ENCODE measurements around the gene GTF2I.
A peak's percentile ranks its signal among the peaks of the same experiment; 100 is the strongest.
"Not testable (repeated sequence)": the region's sequence is repeated elsewhere in the genome, so short reads cannot be mapped to it uniquely, and the experiment has no call there.

Gene GTF2I

DNA sequence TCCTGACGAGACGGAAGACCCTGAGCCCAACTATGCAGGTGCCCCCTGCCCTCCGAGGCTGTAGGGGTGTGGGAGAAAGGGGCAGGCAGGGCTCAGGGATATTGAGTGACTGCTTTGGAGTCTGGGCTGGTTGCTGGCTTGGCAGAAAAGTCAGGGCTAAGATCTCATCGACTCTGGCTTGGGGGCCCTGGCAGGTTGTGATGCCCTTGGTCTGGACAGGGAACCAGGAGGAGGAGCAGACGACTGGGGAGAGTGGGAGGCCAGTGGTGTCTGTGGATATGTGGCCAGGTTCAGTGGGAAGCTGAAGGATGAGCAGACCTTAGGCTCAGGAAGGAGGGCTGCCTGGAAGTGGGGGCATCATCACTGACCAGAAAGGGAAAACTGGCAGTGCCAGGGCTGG is 126.1 kb downstream of the GTF2I start:
- DNase-seq = not testable (repeated sequence)

DNA sequence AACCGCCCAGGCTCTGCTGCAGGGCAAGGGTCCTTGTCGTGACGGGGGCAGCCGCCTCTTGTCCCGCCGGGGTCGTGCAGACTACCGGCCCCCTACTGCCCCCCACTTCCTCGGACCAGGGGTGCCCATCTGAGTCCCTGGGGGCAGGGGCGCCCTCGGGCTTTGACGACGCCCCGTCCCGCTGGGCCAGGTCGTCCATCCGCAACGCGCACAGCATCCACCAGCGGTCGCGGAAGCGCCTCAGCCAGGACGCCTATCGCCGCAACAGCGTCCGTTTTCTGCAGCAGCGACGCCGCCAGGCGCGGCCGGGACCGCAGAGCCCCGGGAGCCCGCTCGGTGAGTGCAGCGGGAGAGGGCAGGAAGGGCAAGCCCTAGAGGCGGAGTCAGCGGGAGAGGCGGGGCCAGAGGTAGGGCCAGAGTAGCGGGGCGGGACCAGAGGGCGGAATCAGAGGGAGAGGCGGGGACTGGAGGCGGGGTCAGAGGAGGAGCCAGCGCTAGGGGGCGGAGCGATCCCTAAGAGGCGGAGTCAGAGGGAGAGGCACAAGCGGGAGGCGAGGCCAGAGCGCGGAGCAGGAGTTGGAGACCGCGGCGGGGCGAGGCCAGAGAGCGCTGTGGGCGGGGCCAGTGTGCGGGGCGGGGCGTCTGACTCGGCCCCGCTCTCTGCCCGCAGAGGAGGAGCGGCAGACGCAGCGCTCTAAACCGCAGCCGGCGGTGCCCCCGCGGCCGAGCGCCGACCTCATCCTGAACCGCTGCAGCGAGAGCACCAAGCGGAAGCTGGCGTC is 131.0 kb downstream of the GTF2I start:
- peak; percentile 93 to 94 for DNase-seq

DNA sequence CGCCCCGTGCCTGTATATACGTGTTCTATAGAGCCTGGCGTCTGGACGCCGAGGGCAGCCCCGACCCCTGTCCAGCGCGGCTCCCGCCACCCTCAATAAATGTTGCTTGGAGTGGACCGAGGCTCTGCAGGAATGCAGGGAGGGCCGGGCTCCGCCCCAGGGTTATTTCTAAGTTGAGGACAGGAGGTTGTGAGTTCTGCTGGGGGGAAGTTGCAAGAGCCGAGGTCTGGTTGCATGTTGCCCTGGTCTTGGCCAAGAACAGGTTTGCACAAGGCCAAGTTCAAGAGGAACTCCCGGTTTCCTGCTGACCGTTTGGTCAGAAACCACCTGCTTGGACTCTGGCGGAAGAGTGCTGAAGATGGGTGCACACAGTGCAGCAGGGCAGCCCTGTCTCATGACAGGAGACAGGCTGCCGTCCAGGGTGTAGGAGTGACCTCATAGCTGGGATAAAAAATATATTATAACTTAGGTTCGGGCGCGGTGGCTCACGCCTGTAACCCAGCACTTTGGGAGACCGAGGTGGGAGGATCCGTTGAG is 131.8 kb downstream of the GTF2I start:
- DNase-seq = not testable (repeated sequence)

DNA sequence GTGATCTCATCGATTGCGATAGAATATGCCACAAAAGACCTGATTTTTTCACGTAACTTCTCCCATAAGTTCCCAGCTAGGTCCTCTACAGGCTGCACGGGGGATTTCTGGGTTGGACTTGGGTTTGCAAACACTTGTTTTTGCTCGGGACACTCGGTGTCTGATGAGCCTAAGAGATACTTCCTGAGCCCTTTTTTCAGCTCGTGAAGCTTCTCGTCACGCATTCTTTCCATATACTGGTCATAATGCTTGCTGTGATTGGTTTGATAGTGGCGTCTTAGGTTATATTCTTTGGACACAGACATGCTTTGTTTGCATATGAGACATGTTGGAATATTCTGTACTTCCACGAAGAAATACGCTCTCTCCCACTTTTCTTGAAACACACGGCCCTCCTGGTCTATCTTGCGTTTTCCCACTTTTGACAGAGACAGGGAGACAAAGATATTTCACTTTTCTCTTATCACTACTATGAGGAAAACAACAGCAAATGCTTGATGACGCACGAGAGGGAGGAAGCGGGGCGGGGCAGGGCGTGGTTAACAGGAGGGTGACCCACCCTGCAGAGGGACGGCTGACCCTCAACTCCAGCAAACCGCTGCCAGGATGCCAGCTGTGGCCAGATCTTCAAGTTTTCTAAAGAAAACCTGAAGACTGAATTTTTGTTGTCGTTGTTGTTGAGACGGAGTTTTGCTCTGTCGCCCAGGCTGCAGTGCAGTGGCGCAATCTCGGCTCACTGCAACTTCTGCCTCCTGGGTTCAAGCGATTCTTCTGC is 140.5 kb downstream of the GTF2I start:
- DNase-seq = not testable (repeated sequence)

DNA sequence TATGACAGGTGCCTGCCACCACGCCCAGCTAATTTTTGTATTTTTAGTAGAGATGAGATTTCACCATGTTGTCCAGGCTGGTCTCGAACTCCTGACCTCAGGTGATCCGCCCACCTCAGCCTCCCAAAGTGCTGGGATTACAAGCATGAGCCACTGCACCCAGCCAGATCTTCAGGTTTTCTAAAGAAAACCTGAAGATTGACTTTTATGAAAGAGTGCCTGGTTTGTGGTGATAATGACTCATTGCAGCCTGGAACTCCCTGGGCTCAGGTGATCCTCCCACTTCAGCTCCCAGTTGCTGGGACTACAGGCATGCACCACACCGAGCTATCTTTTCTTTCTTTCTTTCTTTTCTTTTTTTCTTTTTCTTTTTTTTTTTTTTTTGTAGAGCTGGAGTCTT is 141.1 kb downstream of the GTF2I start:
- not testable (repeated sequence) for DNase-seq

Measured in stimulated activated CD4-positive, alpha-beta T cell treated with anti-CD3 and anti-CD28 coated beads, Interleukin-2, amount 100 ng/mL, for 48 hours (primary cell).